ENCODE results near the gene GTPBP10. TPM values are rescaled to one million over a fixed set of nuclear protein-coding genes. Genes with fewer than 3 reads are reported as not detected.

Gene GTPBP10
- total and polyA plus RNA-seq, 2 of the 13 experiments (the other 11 are each of a cell fraction or from before 2014, with no cell fraction given): 13.3 to 38.7 TPM

DNA sequence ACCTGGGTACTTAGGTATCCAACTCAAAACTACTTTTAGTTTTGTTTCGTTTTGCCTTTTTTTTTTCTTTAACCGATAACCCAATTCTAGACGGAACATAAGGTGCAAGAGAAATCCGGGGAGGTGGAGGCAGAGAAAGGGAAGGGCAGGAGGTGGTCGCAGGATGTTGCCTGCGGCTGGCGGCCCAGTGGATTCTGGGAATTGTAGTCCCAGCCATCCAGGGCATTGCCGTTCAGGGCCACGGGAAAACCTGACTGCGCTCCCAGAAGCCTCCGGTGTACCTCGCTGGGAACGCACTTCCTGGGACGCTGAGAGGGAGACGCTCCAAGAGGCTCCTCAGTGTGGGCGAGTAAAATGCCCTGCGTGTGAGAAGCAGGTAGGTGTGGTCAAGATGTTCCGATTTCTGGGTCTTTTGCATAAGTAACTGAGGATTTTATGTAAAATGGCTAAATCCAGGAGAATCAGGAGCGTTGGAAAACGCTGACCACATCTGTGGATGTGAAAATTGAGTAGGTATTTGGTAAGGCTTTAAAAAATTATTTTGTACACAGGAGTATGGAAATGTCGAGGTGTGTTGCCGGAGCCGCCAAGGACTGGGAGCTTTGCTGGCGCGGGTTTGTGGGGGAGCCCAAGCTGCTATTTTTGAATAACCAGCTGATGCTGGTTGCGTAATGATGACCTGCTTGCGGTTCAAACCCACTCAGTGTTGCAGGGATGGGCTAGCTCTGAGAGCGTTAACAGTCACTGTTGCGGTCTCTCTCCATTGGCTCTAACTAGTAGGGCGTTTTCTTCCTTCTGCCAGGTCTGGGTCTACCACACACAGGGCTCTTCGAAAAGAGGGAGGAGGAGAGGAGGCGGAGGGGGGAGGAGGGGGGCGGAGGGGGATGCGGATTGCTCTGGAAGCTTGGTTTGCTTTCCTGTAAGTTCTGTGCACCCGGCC, 56.9 kb downstream of the GTPBP10 start, which contains the start of gene CLDN12 (continued):
- TF ChIP-seq CENPT (CRISPR knock-in tag; IDR thresholded peaks at IDR 0.05; ENCODE audit: low read depth) (no peak), GATAD2A (CRISPR knock-in tag; IDR thresholded peaks at IDR 0.05) (peak; percentile 59), SP2 (CRISPR knock-in tag; IDR thresholded peaks at IDR 0.05) (0 out of 2 replicates have a peak, but pooled peaks have one; percentile 18), NKX3-1 (CRISPR knock-in tag; IDR thresholded peaks at IDR 0.05) (no peak), FOXK1 (CRISPR knock-in tag; IDR thresholded peaks at IDR 0.05; ENCODE audit: borderline replicate concordance, low read depth) (peak; percentile 88), NFKBIZ (CRISPR knock-in tag; IDR thresholded peaks at IDR 0.05) (peak; percentile 62; the same call in 1 of the 2 replicates), ZNF746 (CRISPR knock-in tag; IDR thresholded peaks at IDR 0.05) (no peak), FOXJ3 (CRISPR knock-in tag; IDR thresholded peaks at IDR 0.05; ENCODE audit: borderline replicate concordance) (no peak), RNF2 (conservative IDR thresholded peaks at IDR 0.05; ENCODE audit: low read depth) (no peak), SP4 (CRISPR knock-in tag; IDR thresholded peaks at IDR 0.05) (peak; percentile 23; the same call in 1 of the 2 replicates), ZNF569 (CRISPR knock-in tag; IDR thresholded peaks at IDR 0.05; ENCODE audit: borderline replicate concordance) (peak; percentile 58; the same call in 1 of the 2 replicates), SMAD9 (CRISPR knock-in tag; IDR thresholded peaks at IDR 0.05) (no peak), ISX (CRISPR knock-in tag; conservative IDR thresholded peaks at IDR 0.05) (no peak), ZNF709 (CRISPR knock-in tag; IDR thresholded peaks at IDR 0.05) (no peak), NONO (IDR thresholded peaks at IDR 0.05) (no peak), NONO (CRISPR knock-in tag; conservative IDR thresholded peaks at IDR 0.05) (0 out of 2 replicates have a peak, but pooled peaks have one; percentile 30), RAD21 (CRISPR knock-in tag; IDR thresholded peaks at IDR 0.05) (no peak)
- TF ChIP-seq, protein P1, sequence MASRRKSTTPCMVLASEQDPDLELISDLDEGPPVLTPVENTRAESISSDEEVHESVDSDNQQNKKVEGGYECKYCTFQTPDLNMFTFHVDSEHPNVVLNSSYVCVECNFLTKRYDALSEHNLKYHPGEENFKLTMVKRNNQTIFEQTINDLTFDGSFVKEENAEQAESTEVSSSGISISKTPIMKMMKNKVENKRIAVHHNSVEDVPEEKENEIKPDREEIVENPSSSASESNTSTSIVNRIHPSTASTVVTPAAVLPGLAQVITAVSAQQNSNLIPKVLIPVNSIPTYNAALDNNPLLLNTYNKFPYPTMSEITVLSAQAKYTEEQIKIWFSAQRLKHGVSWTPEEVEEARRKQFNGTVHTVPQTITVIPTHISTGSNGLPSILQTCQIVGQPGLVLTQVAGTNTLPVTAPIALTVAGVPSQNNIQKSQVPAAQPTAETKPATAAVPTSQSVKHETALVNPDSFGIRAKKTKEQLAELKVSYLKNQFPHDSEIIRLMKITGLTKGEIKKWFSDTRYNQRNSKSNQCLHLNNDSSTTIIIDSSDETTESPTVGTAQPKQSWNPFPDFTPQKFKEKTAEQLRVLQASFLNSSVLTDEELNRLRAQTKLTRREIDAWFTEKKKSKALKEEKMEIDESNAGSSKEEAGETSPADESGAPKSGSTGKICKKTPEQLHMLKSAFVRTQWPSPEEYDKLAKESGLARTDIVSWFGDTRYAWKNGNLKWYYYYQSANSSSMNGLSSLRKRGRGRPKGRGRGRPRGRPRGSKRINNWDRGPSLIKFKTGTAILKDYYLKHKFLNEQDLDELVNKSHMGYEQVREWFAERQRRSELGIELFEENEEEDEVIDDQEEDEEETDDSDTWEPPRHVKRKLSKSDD (CRISPR knock-in tag; IDR thresholded peaks at IDR 0.05; ENCODE audit: low read depth): 0 out of 2 replicates have a peak, but pooled peaks have one; percentile 55
- TF ChIP-seq, protein P2, sequence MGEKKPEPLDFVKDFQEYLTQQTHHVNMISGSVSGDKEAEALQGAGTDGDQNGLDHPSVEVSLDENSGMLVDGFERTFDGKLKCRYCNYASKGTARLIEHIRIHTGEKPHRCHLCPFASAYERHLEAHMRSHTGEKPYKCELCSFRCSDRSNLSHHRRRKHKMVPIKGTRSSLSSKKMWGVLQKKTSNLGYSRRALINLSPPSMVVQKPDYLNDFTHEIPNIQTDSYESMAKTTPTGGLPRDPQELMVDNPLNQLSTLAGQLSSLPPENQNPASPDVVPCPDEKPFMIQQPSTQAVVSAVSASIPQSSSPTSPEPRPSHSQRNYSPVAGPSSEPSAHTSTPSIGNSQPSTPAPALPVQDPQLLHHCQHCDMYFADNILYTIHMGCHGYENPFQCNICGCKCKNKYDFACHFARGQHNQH (CRISPR knock-in tag; IDR thresholded peaks at IDR 0.05): peak; percentile 86; the same call in 1 of the 2 replicates
- TF ChIP-seq, protein P3, sequence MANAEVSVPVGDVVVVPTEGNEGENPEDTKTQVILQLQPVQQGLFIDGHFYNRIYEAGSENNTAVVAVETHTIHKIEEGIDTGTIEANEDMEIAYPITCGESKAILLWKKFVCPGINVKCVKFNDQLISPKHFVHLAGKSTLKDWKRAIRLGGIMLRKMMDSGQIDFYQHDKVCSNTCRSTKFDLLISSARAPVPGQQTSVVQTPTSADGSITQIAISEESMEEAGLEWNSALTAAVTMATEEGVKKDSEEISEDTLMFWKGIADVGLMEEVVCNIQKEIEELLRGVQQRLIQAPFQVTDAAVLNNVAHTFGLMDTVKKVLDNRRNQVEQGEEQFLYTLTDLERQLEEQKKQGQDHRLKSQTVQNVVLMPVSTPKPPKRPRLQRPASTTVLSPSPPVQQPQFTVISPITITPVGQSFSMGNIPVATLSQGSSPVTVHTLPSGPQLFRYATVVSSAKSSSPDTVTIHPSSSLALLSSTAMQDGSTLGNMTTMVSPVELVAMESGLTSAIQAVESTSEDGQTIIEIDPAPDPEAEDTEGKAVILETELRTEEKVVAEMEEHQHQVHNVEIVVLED (CRISPR knock-in tag; IDR thresholded peaks at IDR 0.05; ENCODE audit: borderline replicate concordance): peak; percentile 76
- TF ChIP-seq, protein P4, sequence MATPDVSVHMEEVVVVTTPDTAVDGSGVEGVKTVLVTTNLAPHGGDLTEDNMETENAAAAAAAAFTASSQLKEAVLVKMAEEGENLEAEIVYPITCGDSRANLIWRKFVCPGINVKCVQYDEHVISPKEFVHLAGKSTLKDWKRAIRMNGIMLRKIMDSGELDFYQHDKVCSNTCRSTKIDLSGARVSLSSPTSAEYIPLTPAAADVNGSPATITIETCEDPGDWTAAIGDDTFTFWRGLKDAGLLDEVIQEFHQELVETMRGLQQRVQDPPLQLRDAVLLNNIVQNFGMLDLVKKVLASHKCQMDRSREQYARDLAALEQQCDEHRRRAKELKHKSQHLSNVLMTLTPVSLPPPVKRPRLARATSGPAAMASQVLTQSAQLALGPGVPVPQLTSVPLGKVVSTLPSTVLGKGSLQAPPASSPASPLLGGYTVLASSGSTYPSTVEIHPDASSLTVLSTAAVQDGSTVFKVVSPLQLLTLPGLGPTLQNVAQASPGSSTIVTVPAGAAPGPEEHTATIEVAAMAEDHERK (CRISPR knock-in tag; IDR thresholded peaks at IDR 0.05; ENCODE audit: low read depth): peak; percentile 53; the same call in 1 of the 2 replicates
